A549 (cell line): ENCODE measurements around the gene TRAPPC2. TPM values are rescaled to one million over a fixed set of nuclear protein-coding genes. Genes with fewer than 3 reads are reported as not detected.
A peak's percentile ranks its signal among the peaks of the same experiment; 100 is the strongest.

Experiments
- ATAC-seq, 2 experiments: fragments of 200-7000 bp in 1 of 2; fragments of >200 bp in 1 of 2; cut with Nextera tagmentation in 1 of 2; cut with Tn5 transposase in 1 of 2; 3 replicates each; pipeline versions ENCODE4 v1.8.0 to v1.9.1; 2018 to 2020; ENCODE audit warnings: mild to moderate bottlenecking in 1 of 2, moderate library complexity in 1 of 2
- CTCF ChIA-PET: fragments of 300-600 bp; sonication (Branson Sonifier 250); formaldehyde crosslinking; extraction: SDS; loops from one replicate; lab custom pipeline; 2021; ENCODE audit warnings: antibody characterized with exemption, inconsistent platforms; lab: Yijun Ruan, JAX
- POLR2A ChIA-PET: fragments of 350-600 bp; formaldehyde crosslinking; extraction: SDS; loops from one replicate; lab custom pipeline; 2021; ENCODE audit warnings: antibody characterized with exemption, inconsistent platforms; lab: Yijun Ruan, JAX
- DNase-seq, 2 experiments: peaks; one replicate each; pipeline versions ENCODE4 v3.0.0 to v3.0.0-alpha.2; 2011 to 2016; ENCODE audit warnings: low read depth in 1 of 2, low spot score in 1 of 2
- FAIRE-seq: peaks from 2 replicates; lab custom pipeline; 2011; peaks lifted over from hg19 to GRCh38; lab: Jason Lieb, UNC
- H3K27ac ChIP-seq, 2 experiments: fragments of >200 bp; sonication (Bioruptor Twin); formaldehyde crosslinking; 3 replicates each; pipeline ENCODE4 v1.5.1; 2016 to 2017
- H3K4me1 ChIP-seq: fragments of >200 bp; sonication (Bioruptor Twin); formaldehyde crosslinking; 3 replicates; pipeline ENCODE4 v1.6.1; 2016
- H3K4me2 ChIP-seq: fragments of >200 bp; sonication (Bioruptor Twin); formaldehyde crosslinking; 3 replicates; pipeline ENCODE4 v1.6.1; 2016
- H3K4me3 ChIP-seq: fragments of >200 bp; sonication (Bioruptor Twin); formaldehyde crosslinking; 3 replicates; pipeline ENCODE4 v1.5.1; 2016
- H3K9me3 ChIP-seq: fragments of >200 bp; sonication (Bioruptor Twin); formaldehyde crosslinking; 3 replicates; pipeline ENCODE4 v1.6.1; 2016
- CBX2 ChIP-seq: fragments of 200-600 bp; sonication (generic); IDR thresholded peaks from 2 replicates; pipeline ENCODE4 v1.6.1; 2016; ENCODE audit warnings: low read depth, mild to moderate bottlenecking, borderline replicate concordance
- CBX8 ChIP-seq: fragments of 200-600 bp; sonication (generic); IDR thresholded peaks from 2 replicates; pipeline ENCODE4 v1.6.1; 2016
- CEBPB ChIP-seq, 2 experiments: fragments of >200 bp in 1 of 2; sonication (Bioruptor Twin) in 1 of 2; formaldehyde crosslinking in 1 of 2; IDR thresholded peaks; 2 replicates each; pipeline ENCODE4 v1.6.1; 2012 to 2016
- E2F6 ChIP-seq: IDR thresholded peaks from 2 replicates; pipeline ENCODE4 v1.6.1; 2012; ENCODE audit warnings: low read depth, borderline replicate concordance
- FOXS1 ChIP-seq: fragments of 250-450 bp; sonication (Bioruptor Pico); IDR thresholded peaks from 2 replicates; pipeline ENCODE4 v1.5.0; 2020; ENCODE audit warnings: mild to moderate bottlenecking, moderate library complexity
- GATA3 ChIP-seq: IDR thresholded peaks from 2 replicates; pipeline ENCODE4 v1.6.1; 2012; ENCODE audit warnings: borderline replicate concordance
- HDAC2 ChIP-seq: fragments of 200-600 bp; sonication (generic); IDR thresholded peaks from 2 replicates; pipeline ENCODE4 v1.6.1; 2016
- HMGXB4 ChIP-seq: fragments of 250-450 bp; sonication (Bioruptor Pico); IDR thresholded peaks from 2 replicates; pipeline ENCODE4 v1.5.0; 2021; ENCODE audit warnings: mild to moderate bottlenecking, moderate library complexity, borderline replicate concordance
- HOXB5 ChIP-seq: fragments of 250-450 bp; sonication (Bioruptor Pico); IDR thresholded peaks from 2 replicates; pipeline ENCODE4 v1.5.0; 2020; ENCODE audit warnings: mild to moderate bottlenecking, moderate library complexity
- KDM1A ChIP-seq: fragments of 200-600 bp; sonication (generic); IDR thresholded peaks from 2 replicates; pipeline ENCODE4 v1.6.1; 2016; ENCODE audit warnings: low read depth, mild to moderate bottlenecking
- MAFK ChIP-seq: fragments of 450-650 bp; IDR thresholded peaks from 2 replicates; pipeline ENCODE4 v1.6.1; 2014; ENCODE audit not compliant: partially characterized antibody
- PBX3 ChIP-seq: IDR thresholded peaks from 2 replicates; pipeline ENCODE4 v1.6.1; 2012
- REST ChIP-seq: fragments of 200-600 bp; sonication (generic); IDR thresholded peaks from 2 replicates; pipeline ENCODE4 v1.6.1; 2016; ENCODE audit warnings: antibody characterized with exemption, mild to moderate bottlenecking, moderate library complexity
- RFX5 ChIP-seq: fragments of 450-650 bp; IDR thresholded peaks from 2 replicates; pipeline ENCODE4 v1.7.1; 2014; ENCODE audit warnings: antibody characterized with exemption, mild to moderate bottlenecking, moderate library complexity
- TP53 ChIP-seq: fragments of 250-450 bp; sonication (Bioruptor Pico); IDR thresholded peaks from 2 replicates; pipeline ENCODE4 v1.5.0; 2021; ENCODE audit warnings: mild to moderate bottlenecking, moderate library complexity
- ZC3H11A ChIP-seq: fragments of 450-650 bp; IDR thresholded peaks from 2 replicates; pipeline ENCODE4 v1.6.1; 2014; ENCODE audit warnings: antibody characterized with exemption, mild to moderate bottlenecking
- ZFP36 ChIP-seq: fragments of 450-650 bp; IDR thresholded peaks from 2 replicates; pipeline ENCODE4 v1.6.1; 2014; ENCODE audit warnings: borderline replicate concordance; ENCODE audit not compliant: partially characterized antibody
- WGBS: methylation state at CpG from one replicate; pipeline ENCODE4 v1.1.6; 2017; ENCODE audit errors: missing lambda C conversion rate; 5-methylcytosine and 5-hydroxymethylcytosine counted together
- polyA plus RNA-seq, 4 experiments: library from polyadenylated mRNA; depleted of rRNA in 3 of 4; stranded (reverse); fragments of >200 nt; fragmentation: RNase III in 1 of 4; extraction: RNeasy Plus Mini Kit Qiagen cat#74134 plus additional on column Dnase treatment in 1 of 4; gene quantifications; 2 replicates in 3 of 4; 3 replicates in 1 of 4; pipeline ENCODE4 v1.2.3, GENCODE V29; 2011 to 2017

The TRAPPC2 gene
- polyA plus RNA-seq, 2 of the 4 experiments (the other 2 are of a cell fraction): 11.6 TPM

- Histone ChIP-seq H3K4me3 (no peak overlapping the region), H3K4me2 (no peak overlapping the region), H3K9me3 (no peaks in the 10 kb centered on the region), H3K4me1 (peaks cover 42% of the 10 kb centered on the region), H3K27ac (no peak overlapping the region)
- FAIRE-seq (no peak), DNase-seq (no peak), ATAC-seq (no peak)
- ChIA-PET POLR2A (interaction anchor here (1.4 kb wide), 1 partner anchor 39 kb away, joined by 3 read pairs; the partner anchor contains the start of genes OFD1 and TRAPPC2), CTCF (no interaction called here)
- WGBS: 90% methylated on average over 4 of the region's 4 CpGs
- TF ChIP-seq ZFP36: no peak
- no peak for TF ChIP-seq KDM1A
- no peak for TF ChIP-seq HOXB5 (CRISPR knock-in tag)
- TF ChIP-seq CEBPB (IDR thresholded peaks at IDR 0.05): no peak
Measured at GRCh38 chrX:13695601-13696115, 38.8 kb downstream of the TRAPPC2 start.

- 95% methylated on average over 8 of the region's 8 CpGs for WGBS
- ATAC-seq: no peak
- peak; percentile 23 for FAIRE-seq
- ChIA-PET POLR2A (no interaction called here), CTCF (interaction anchor here (1.0 kb wide), 1 partner anchor 49 kb away, joined by 4 read pairs; no protein-coding TSS in a partner anchor)
- H3K4me2 ChIP-seq: no peak overlapping the region
- DNase-seq: no peak
- no peak for TF ChIP-seq MAFK
- TF ChIP-seq REST: no peak
- TF ChIP-seq FOXS1 (CRISPR knock-in tag): no peak
- no peak for TF ChIP-seq E2F6
- no peak for TF ChIP-seq ZC3H11A
- no peak for TF ChIP-seq CBX2
- TF ChIP-seq RFX5: no peak
- no peak for TF ChIP-seq TP53 (CRISPR knock-in tag)
- no peak for TF ChIP-seq GATA3
- TF ChIP-seq HDAC2: no peak
- no peak for TF ChIP-seq PBX3
- TF ChIP-seq HMGXB4 (CRISPR knock-in tag): no peak
- TF ChIP-seq CBX8: no peak
- H3K4me1 ChIP-seq: peaks cover 47% of the 10 kb centered on the region
- no peak overlapping the region for H3K27ac ChIP-seq
- no peak overlapping the region for H3K4me3 ChIP-seq
- H3K9me3 ChIP-seq: no peaks in the 10 kb centered on the region
Measured at GRCh38 chrX:13694983-13695382, 39.4 kb downstream of the TRAPPC2 start.
